T-helper 17 cell (primary cell): ENCODE data around the gene ARMC5. TPM values are rescaled to one million over a fixed set of nuclear protein-coding genes. Genes with fewer than 3 reads are reported as not detected.
"Not testable (repeated sequence)": the region's sequence is repeated elsewhere in the genome, so short reads cannot be mapped to it uniquely, and the experiment has no call there.

ENCODE experiments used
- ATAC-seq: fragments of 150-1000 bp; cut with Tn5 transposase; 2 replicates; pipeline ENCODE4 v1.10.0; 2021; ENCODE audit warnings: mild to moderate bottlenecking, moderate library complexity
- DNase-seq, 3 donors: peaks; one replicate each; pipeline versions ENCODE4 v3.0.0 to v3.0.0-alpha.2; 2020 to 2021
- H3K9me3 ChIP-seq: one replicate; pipeline ENCODE4 v1.7.0; 2013; ENCODE audit warnings: low read length, mild to moderate bottlenecking; ENCODE audit not compliant: control insufficient read depth, poor library complexity, severe bottlenecking
- H3K27ac Mint-ChIP-seq: one replicate; pipeline ENCODE4 v1.8.0; 2022; ENCODE audit warnings: mild to moderate bottlenecking, moderate library complexity, mixed read lengths
- H3K27me3 Mint-ChIP-seq: one replicate; pipeline ENCODE4 v1.8.0; 2022; ENCODE audit warnings: mixed read lengths
- H3K36me3 Mint-ChIP-seq: one replicate; pipeline ENCODE4 v1.8.0; 2022; ENCODE audit warnings: low read depth, mixed read lengths
- H3K4me1 Mint-ChIP-seq: one replicate; pipeline ENCODE4 v1.8.0; 2022; ENCODE audit warnings: mild to moderate bottlenecking, mixed read lengths
- H3K4me3 Mint-ChIP-seq: one replicate; pipeline ENCODE4 v1.8.0; 2022; ENCODE audit warnings: mild to moderate bottlenecking, moderate library complexity, mixed read lengths
- total RNA-seq, 4 donors: library from RNA in 2 of 4; stranded (reverse) in 2 of 4; gene quantifications; one replicate each; pipeline ENCODE4 v1.2.3 and lab custom pipeline; 2022 to 2026

ARMC5 gene
- total RNA-seq, 2 donors from 2014 or later, result 15.8 to 21.9 TPM

- H3K36me3 Mint-ChIP-seq, result peaks cover 6% of the 10 kb centered on the region
- H3K27me3 Mint-ChIP-seq, result no peaks in the 10 kb centered on the region
- H3K27ac Mint-ChIP-seq, result no peak overlapping the region
- peaks cover 8% of the 10 kb centered on the region for H3K4me1 Mint-ChIP-seq
- DNase-seq, result no peak
- H3K9me3 ChIP-seq, result no peaks in the 10 kb centered on the region
- H3K4me3 Mint-ChIP-seq, result no peak overlapping the region
- ATAC-seq, result no peak
Observed at GRCh38 chr16:31491778-31492418, 32.6 kb downstream of the ARMC5 start.

- H3K27ac Mint-ChIP-seq, result no peak overlapping the region
- no peak for DNase-seq
- no peak for ATAC-seq
- H3K4me1 Mint-ChIP-seq, result peaks cover 11% of the 10 kb centered on the region
- H3K27me3 Mint-ChIP-seq, result no peaks in the 10 kb centered on the region
- no peaks in the 10 kb centered on the region for H3K9me3 ChIP-seq
- peaks cover 13% of the 10 kb centered on the region for H3K36me3 Mint-ChIP-seq
- H3K4me3 Mint-ChIP-seq, result no peak overlapping the region
Observed at GRCh38 chr16:31493506-31494125, 34.3 kb downstream of the ARMC5 start.

- Mint-ChIP-seq H3K36me3 (peaks cover 13% of the 10 kb centered on the region), H3K27ac (no peak overlapping the region), H3K4me3 (no peak overlapping the region), H3K4me1 (peaks cover 10% of the 10 kb centered on the region), H3K27me3 (no peaks in the 10 kb centered on the region)
- DNase-seq (no peak), ATAC-seq (no peak)
- H3K9me3 ChIP-seq, result no peaks in the 10 kb centered on the region
Observed at GRCh38 chr16:31496670-31497069, 37.4 kb downstream of the ARMC5 start.

- Mint-ChIP-seq H3K27ac (no peak overlapping the region), H3K36me3 (peaks cover 8% of the 10 kb centered on the region), H3K4me3 (no peak overlapping the region), H3K27me3 (no peaks in the 10 kb centered on the region), H3K4me1 (peaks cover 8% of the 10 kb centered on the region)
- DNase-seq (no peak), ATAC-seq (no peak)
- H3K9me3 ChIP-seq, result no peaks in the 10 kb centered on the region
Observed at GRCh38 chr16:31498493-31498892, 39.2 kb downstream of the ARMC5 start.

GRCh38 chr16:31499928-31500327 lies 40.6 kb downstream of the ARMC5 start:
- peaks cover 8% of the 10 kb centered on the region for H3K4me1 Mint-ChIP-seq
- no peak overlapping the region for H3K27ac Mint-ChIP-seq
- H3K9me3 ChIP-seq, result no peaks in the 10 kb centered on the region
- no peaks in the 10 kb centered on the region for H3K27me3 Mint-ChIP-seq
- H3K4me3 Mint-ChIP-seq, result no peak overlapping the region
- DNase-seq (no peak), ATAC-seq (no peak)
- peaks cover 7% of the 10 kb centered on the region for H3K36me3 Mint-ChIP-seq

GRCh38 chr16:31501226-31501965 lies 42.1 kb downstream of the ARMC5 start:
- ATAC-seq (no peak), DNase-seq (no peak)
- Mint-ChIP-seq H3K27ac (no peak overlapping the region), H3K4me3 (no peak overlapping the region), H3K36me3 (peaks cover 10% of the 10 kb centered on the region), H3K27me3 (no peaks in the 10 kb centered on the region), H3K4me1 (peaks cover 17% of the 10 kb centered on the region)
- no peaks in the 10 kb centered on the region for H3K9me3 ChIP-seq

- peaks cover 18% of the 10 kb centered on the region for H3K4me1 Mint-ChIP-seq
- peaks cover 10% of the 10 kb centered on the region for H3K36me3 Mint-ChIP-seq
- ATAC-seq, result no peak
- no peak for DNase-seq
- no peak overlapping the region for H3K4me3 Mint-ChIP-seq
- no peaks in the 10 kb centered on the region for H3K9me3 ChIP-seq
- no peak overlapping the region for H3K27ac Mint-ChIP-seq
- no peaks in the 10 kb centered on the region for H3K27me3 Mint-ChIP-seq
Observed at GRCh38 chr16:31501966-31502348, 42.7 kb downstream of the ARMC5 start.

- Mint-ChIP-seq H3K36me3 (peaks cover 5% of the 10 kb centered on the region), H3K4me3 (no peak overlapping the region), H3K27me3 (no peaks in the 10 kb centered on the region), H3K4me1 (peaks cover 20% of the 10 kb centered on the region), H3K27ac (no peak overlapping the region)
- ATAC-seq, result no peak
- no peak for DNase-seq
- H3K9me3 ChIP-seq, result no peaks in the 10 kb centered on the region
Observed at GRCh38 chr16:31502981-31503380, 43.7 kb downstream of the ARMC5 start.

- not testable (repeated sequence) for ATAC-seq, DNase-seq, H3K9me3 ChIP-seq, H3K4me3 Mint-ChIP-seq, H3K27ac Mint-ChIP-seq, H3K27me3 Mint-ChIP-seq, H3K36me3 Mint-ChIP-seq
- peaks cover 19% of the 10 kb centered on the region for H3K4me1 Mint-ChIP-seq
Observed at GRCh38 chr16:31503555-31503954, 44.3 kb downstream of the ARMC5 start.

- no peaks in the 10 kb centered on the region for H3K27me3 Mint-ChIP-seq
- peaks cover 4% of the 10 kb centered on the region for H3K36me3 Mint-ChIP-seq
- no peaks in the 10 kb centered on the region for H3K9me3 ChIP-seq
- no peak for DNase-seq
- H3K4me1 Mint-ChIP-seq, result peaks cover 25% of the 10 kb centered on the region
- H3K4me3 Mint-ChIP-seq, result no peak overlapping the region
- no peak for ATAC-seq
- peak overlapping the region; percentile 75 for H3K27ac Mint-ChIP-seq
Observed at GRCh38 chr16:31504159-31504558, 44.9 kb downstream of the ARMC5 start.

GRCh38 chr16:31505483-31505882 lies 46.2 kb downstream of the ARMC5 start:
- Mint-ChIP-seq H3K4me1 (peaks cover 28% of the 10 kb centered on the region), H3K4me3 (no peak overlapping the region), H3K27me3 (no peaks in the 10 kb centered on the region), H3K27ac (peak overlapping the region; percentile 75), H3K36me3 (peaks cover 4% of the 10 kb centered on the region)
- ATAC-seq, result no peak
- no peaks in the 10 kb centered on the region for H3K9me3 ChIP-seq
- no peak for DNase-seq

GRCh38 chr16:31507617-31507928 lies 48.3 kb downstream of the ARMC5 start:
- H3K4me1 Mint-ChIP-seq, result peaks cover 27% of the 10 kb centered on the region
- H3K4me3 Mint-ChIP-seq, result peak overlapping the region; percentile 95
- DNase-seq (no peak), ATAC-seq (peak; percentile 44)
- H3K27ac Mint-ChIP-seq, result peak overlapping the region; percentile 94
- H3K9me3 ChIP-seq, result no peaks in the 10 kb centered on the region
- peaks cover 4% of the 10 kb centered on the region for H3K36me3 Mint-ChIP-seq
- H3K27me3 Mint-ChIP-seq, result no peaks in the 10 kb centered on the region

GRCh38 chr16:31507929-31508705 lies 48.8 kb downstream of the ARMC5 start, which contains the start of gene RUSF1:
Gene RUSF1, minus strand, starts transcription at chr16:31508391. Its CDS starts 18 bp downstream, at chr16:31508373.
- peak within 1 kb of the TSS; percentile 95 for H3K4me3 Mint-ChIP-seq
- peaks cover 4% of the 10 kb centered on the region for H3K36me3 Mint-ChIP-seq
- H3K27ac Mint-ChIP-seq, result peak within 1 kb of the TSS; percentile 94
- H3K9me3 ChIP-seq, result no peaks in the 10 kb centered on the region
- no peaks in the 10 kb centered on the region for H3K27me3 Mint-ChIP-seq
- peak; percentile 89 for ATAC-seq
- H3K4me1 Mint-ChIP-seq, result peaks cover 27% of the 10 kb centered on the region
- peak; percentile 53 to 65 (median 65) for DNase-seq
